GM19023 (cell line): ENCODE measurements around the gene C3orf20.
"Not testable (repeated sequence)": the region's sequence is repeated elsewhere in the genome, so short reads cannot be mapped to it uniquely, and the experiment has no call there.

ENCODE experiments used
- ATAC-seq: cut with Tn5 transposase; IDR thresholded peaks from one replicate; pipeline ENCODE4 v1.9.1; 2021; ENCODE audit warnings: mild to moderate bottlenecking, moderate library complexity; ENCODE audit not compliant: unreplicated experiment

The C3orf20 gene

GRCh38 chr3:14793858-14794234 lies 118.9 kb downstream of the C3orf20 start:
- no peak for ATAC-seq

GRCh38 chr3:14794435-14794834 lies 119.5 kb downstream of the C3orf20 start:
- ATAC-seq, result no peak

- ATAC-seq, result no peak
Measured at GRCh38 chr3:14795996-14796395, 121.1 kb downstream of the C3orf20 start.

GRCh38 chr3:14796403-14797077 lies 121.6 kb downstream of the C3orf20 start:
- ATAC-seq, result no peak

- no peak for ATAC-seq
Measured at GRCh38 chr3:14797731-14798130, 122.8 kb downstream of the C3orf20 start.

- no peak for ATAC-seq
Measured at GRCh38 chr3:14798231-14798630, 123.3 kb downstream of the C3orf20 start.

- ATAC-seq, result no peak
Measured at GRCh38 chr3:14799146-14799545, 124.2 kb downstream of the C3orf20 start.

- no peak for ATAC-seq
Measured at GRCh38 chr3:14801031-14801430, 126.1 kb downstream of the C3orf20 start.

GRCh38 chr3:14801668-14802380 lies 126.9 kb downstream of the C3orf20 start:
- ATAC-seq, result no peak

- no peak for ATAC-seq
Measured at GRCh38 chr3:14802381-14802731, 127.4 kb downstream of the C3orf20 start.

- no peak for ATAC-seq
Measured at GRCh38 chr3:14803101-14803980, 128.4 kb downstream of the C3orf20 start.

GRCh38 chr3:14803981-14804834 lies 129.3 kb downstream of the C3orf20 start:
- ATAC-seq, result no peak

- ATAC-seq, result no peak
Measured at GRCh38 chr3:14804835-14805780, 130.2 kb downstream of the C3orf20 start.

GRCh38 chr3:14805961-14806537 lies 131.1 kb downstream of the C3orf20 start:
- ATAC-seq, result no peak

- ATAC-seq, result no peak
Measured at GRCh38 chr3:14806641-14807263, 131.8 kb downstream of the C3orf20 start.

- ATAC-seq, result no peak
Measured at GRCh38 chr3:14808025-14808424, 133.1 kb downstream of the C3orf20 start.

GRCh38 chr3:14808502-14809266 lies 133.7 kb downstream of the C3orf20 start:
- ATAC-seq, result no peak

GRCh38 chr3:14809611-14810010 lies 134.7 kb downstream of the C3orf20 start:
- not testable (repeated sequence) for ATAC-seq
